Measurements from ENCODE around the gene USP51.

Gene USP51

DNA sequence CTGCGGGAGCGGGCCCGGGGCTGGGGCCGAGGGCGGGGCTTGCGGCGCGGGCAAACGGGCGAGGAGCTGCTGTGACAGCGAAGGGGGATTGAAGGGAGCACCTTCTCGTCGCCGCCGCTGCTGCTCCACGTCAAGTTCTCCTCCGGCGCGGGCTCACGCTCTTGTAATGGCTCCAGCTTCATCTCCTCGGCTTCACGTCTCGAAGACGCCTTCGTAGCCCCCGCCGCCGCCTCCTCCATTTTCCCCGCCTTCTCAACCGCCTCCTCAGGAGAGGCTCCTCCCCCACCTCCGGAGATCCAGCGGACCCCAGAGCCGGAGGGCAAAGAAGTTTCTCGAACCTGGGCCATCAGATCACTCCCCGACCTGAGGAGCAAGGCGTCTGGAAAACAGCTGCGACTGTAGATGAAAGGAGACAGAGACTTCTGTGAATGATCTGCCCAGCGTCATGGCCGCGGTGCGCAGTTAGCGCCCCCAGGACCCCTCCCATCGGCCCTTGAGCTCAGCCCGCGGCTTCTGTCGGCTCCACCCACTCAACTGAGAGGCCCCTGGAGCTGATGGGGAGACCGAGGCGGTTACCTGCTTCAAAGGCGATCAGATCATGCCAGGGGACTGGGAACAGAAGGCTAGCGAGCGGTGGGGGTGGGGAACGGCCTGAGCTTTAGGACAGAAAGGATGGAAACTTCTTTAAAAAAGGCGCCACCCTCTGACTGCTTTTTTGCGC is 895 bp downstream of the USP51 start:
- Histone ChIP-seq H3K9me3 (ENCODE audit: control insufficient read depth, low read length) (no peaks in the 10 kb centered on the region), H2AK5ac (ENCODE audit: low read length, severe bottlenecking) (no peak overlapping the region), H3K27ac (ENCODE audit: low read length, poor library complexity, severe bottlenecking) (peak overlapping the region; percentile 84), H2BK15ac (ENCODE audit: low read depth, poor library complexity, severe bottlenecking) (no peak overlapping the region), H3K9ac (ENCODE audit: low read length) (peak overlapping the region; percentile 99), H3K14ac (ENCODE audit: low read length in 2 of 2) (peak overlapping the region in 1 of 2 experiments; percentile 97), H4K8ac (ENCODE audit: low read length) (peak overlapping the region; percentile 54), H2BK12ac (ENCODE audit: low read length in 2 of 2) (no peak overlapping the region), H3K36me3 (ENCODE audit: control insufficient read depth in 1 of 2, insufficient read depth in 2 of 2, low read depth in 1 of 2, low read length in 2 of 2) (no peaks in the 10 kb centered on the region), H3K4me3 (ENCODE audit: insufficient read depth in 1 of 2, low read depth in 1 of 2, low read length in 2 of 2) (peak overlapping the region; percentile 74 to 89), H2BK5ac (ENCODE audit: low read depth, low read length, poor library complexity, severe bottlenecking) (no peak overlapping the region), H3K4me1 (ENCODE audit: control insufficient read depth, insufficient read depth, low read depth, low read length) (no peaks in the 10 kb centered on the region), H3K4me2 (ENCODE audit: low read length, poor library complexity, severe bottlenecking) (peak overlapping the region; percentile 70), H3K23ac (ENCODE audit: low read length in 2 of 2) (no peak overlapping the region), H3K18ac (ENCODE audit: low read depth in 1 of 2, low read length in 2 of 2) (peak overlapping the region; percentile 75 to 91), H3K27me3 (ENCODE audit: control insufficient read depth in 1 of 2, insufficient read depth in 1 of 2, low read length in 2 of 2) (peaks cover 0 to 4% of the 10 kb centered on the region in 2 experiments), H2BK120ac (ENCODE audit: low read depth, low read length) (no peak overlapping the region), H3K79me1 (replicated peaks; ENCODE audit: low read length, poor library complexity, severe bottlenecking) (no peaks in the 10 kb centered on the region), H2AFZ (ENCODE audit: low read depth, low read length) (peak overlapping the region; percentile 63), H3K4ac (ENCODE audit: low read depth in 1 of 2, low read length in 2 of 2) (peak overlapping the region in 1 of 2 experiments; percentile 61), H4K91ac (ENCODE audit: low read length) (no peak overlapping the region)
- WGBS: under 1% methylated on average over 30 of the region's 54 CpGs
- peak; percentile 64 for DNase-seq

DNA sequence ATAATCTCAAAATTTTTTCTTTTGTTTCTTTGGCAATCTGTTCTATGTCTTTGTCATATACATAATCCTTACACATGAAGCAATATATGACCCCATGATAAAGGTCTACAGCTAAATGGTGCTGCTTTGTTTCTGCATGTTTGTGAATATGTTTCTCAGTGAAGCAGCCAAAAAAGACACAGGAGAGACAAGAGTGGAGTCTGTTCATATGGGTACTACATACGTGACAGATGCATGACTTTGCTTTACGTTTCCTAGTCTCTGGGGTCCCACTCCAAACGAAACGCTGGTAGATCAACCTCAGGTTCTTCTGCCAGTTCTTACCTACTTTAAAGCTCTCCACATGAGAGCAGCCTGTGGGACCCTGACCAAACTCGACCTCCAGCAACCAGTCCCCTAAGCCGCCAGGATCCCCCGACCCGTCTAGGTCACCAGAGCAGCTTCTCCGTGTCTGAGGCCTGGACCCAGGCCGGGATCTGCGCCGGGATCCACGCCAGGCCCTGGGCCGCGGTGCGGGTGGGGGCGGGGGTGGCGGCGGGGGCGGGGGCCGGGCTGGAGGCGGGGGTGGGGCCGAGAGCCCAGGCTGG is 1.5 kb downstream of the USP51 start:
- Histone ChIP-seq H2BK15ac (ENCODE audit: low read depth, poor library complexity, severe bottlenecking) (no peak overlapping the region), H3K27ac (ENCODE audit: low read length, poor library complexity, severe bottlenecking) (no peak overlapping the region), H3K9me3 (ENCODE audit: control insufficient read depth, low read length) (no peaks in the 10 kb centered on the region), H2BK12ac (ENCODE audit: low read length in 2 of 2) (no peak overlapping the region), H3K27me3 (ENCODE audit: control insufficient read depth in 1 of 2, insufficient read depth in 1 of 2, low read length in 2 of 2) (peaks cover 0 to 8% of the 10 kb centered on the region in 2 experiments), H3K23ac (ENCODE audit: low read length in 2 of 2) (no peak overlapping the region), H3K14ac (ENCODE audit: low read length in 2 of 2) (no peak overlapping the region), H2BK120ac (ENCODE audit: low read depth, low read length) (no peak overlapping the region), H3K4me1 (ENCODE audit: control insufficient read depth, insufficient read depth, low read depth, low read length) (no peaks in the 10 kb centered on the region), H3K4ac (ENCODE audit: low read depth in 1 of 2, low read length in 2 of 2) (no peak overlapping the region), H4K91ac (ENCODE audit: low read length) (peak overlapping the region; percentile 27), H3K18ac (ENCODE audit: low read depth in 1 of 2, low read length in 2 of 2) (no peak overlapping the region), H3K9ac (ENCODE audit: low read length) (peak overlapping the region; percentile 66), H3K79me1 (replicated peaks; ENCODE audit: low read length, poor library complexity, severe bottlenecking) (no peaks in the 10 kb centered on the region), H2BK5ac (ENCODE audit: low read depth, low read length, poor library complexity, severe bottlenecking) (no peak overlapping the region), H3K36me3 (ENCODE audit: control insufficient read depth in 1 of 2, insufficient read depth in 2 of 2, low read depth in 1 of 2, low read length in 2 of 2) (no peaks in the 10 kb centered on the region), H4K8ac (ENCODE audit: low read length) (peak overlapping the region; percentile 41), H2AK5ac (ENCODE audit: low read length, severe bottlenecking) (no peak overlapping the region), H3K4me2 (ENCODE audit: low read length, poor library complexity, severe bottlenecking) (peak overlapping the region; percentile 39), H3K4me3 (ENCODE audit: insufficient read depth in 1 of 2, low read depth in 1 of 2, low read length in 2 of 2) (peak overlapping the region; percentile 47 to 89), H2AFZ (ENCODE audit: low read depth, low read length) (no peak overlapping the region)
- no peak for DNase-seq
- WGBS: 36% methylated on average over 3 of the region's 23 CpGs

DNA sequence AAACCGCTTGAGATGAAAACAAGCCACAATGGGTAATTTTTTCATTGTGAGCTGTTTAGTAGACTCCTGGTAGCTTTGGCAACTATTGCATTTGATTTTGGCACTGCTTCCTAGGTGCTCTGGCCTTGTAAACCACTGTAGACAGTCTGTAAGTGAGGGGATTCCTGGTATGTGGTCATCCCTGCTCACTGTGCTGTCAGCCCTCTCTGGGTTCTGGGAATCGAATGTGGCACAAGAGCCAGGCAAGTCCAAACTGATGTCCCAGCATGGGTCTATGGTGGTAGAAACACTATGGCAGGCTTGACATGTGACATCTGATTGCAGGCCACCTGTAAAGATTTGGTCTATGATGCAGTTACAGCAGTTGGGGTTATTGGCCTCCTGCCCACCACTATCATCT is 2.5 kb downstream of the USP51 start:
- no peak overlapping the region for H3K27ac ChIP-seq (ENCODE audit: low read length, poor library complexity, severe bottlenecking)
- H3K36me3 ChIP-seq (ENCODE audit: control insufficient read depth in 1 of 2, insufficient read depth in 2 of 2, low read depth in 1 of 2, low read length in 2 of 2): no peaks in the 10 kb centered on the region
- no peaks in the 10 kb centered on the region for H3K9me3 ChIP-seq (ENCODE audit: control insufficient read depth, low read length)
- WGBS: 100% methylated on average over 2 of the region's 2 CpGs
- H2BK120ac ChIP-seq (ENCODE audit: low read depth, low read length): no peak overlapping the region
- H2BK15ac ChIP-seq (ENCODE audit: low read depth, poor library complexity, severe bottlenecking): no peak overlapping the region
- no peak overlapping the region for H2AFZ ChIP-seq (ENCODE audit: low read depth, low read length)
- no peak overlapping the region for H3K4me3 ChIP-seq (ENCODE audit: insufficient read depth in 1 of 2, low read depth in 1 of 2, low read length in 2 of 2)
- no peak overlapping the region for H3K18ac ChIP-seq (ENCODE audit: low read depth in 1 of 2, low read length in 2 of 2)
- H3K79me1 ChIP-seq (replicated peaks; ENCODE audit: low read length, poor library complexity, severe bottlenecking): no peaks in the 10 kb centered on the region
- H2BK12ac ChIP-seq (ENCODE audit: low read length in 2 of 2): no peak overlapping the region
- H4K8ac ChIP-seq (ENCODE audit: low read length): no peak overlapping the region
- H3K4me1 ChIP-seq (ENCODE audit: control insufficient read depth, insufficient read depth, low read depth, low read length): no peaks in the 10 kb centered on the region
- H3K23ac ChIP-seq (ENCODE audit: low read length in 2 of 2): no peak overlapping the region
- no peak overlapping the region for H2AK5ac ChIP-seq (ENCODE audit: low read length, severe bottlenecking)
- no peak overlapping the region for H3K4ac ChIP-seq (ENCODE audit: low read depth in 1 of 2, low read length in 2 of 2)
- H3K9ac ChIP-seq (ENCODE audit: low read length): no peak overlapping the region
- H3K14ac ChIP-seq (ENCODE audit: low read length in 2 of 2): no peak overlapping the region
- H4K91ac ChIP-seq (ENCODE audit: low read length): no peak overlapping the region
- H2BK5ac ChIP-seq (ENCODE audit: low read depth, low read length, poor library complexity, severe bottlenecking): no peak overlapping the region
- peaks cover 0 to 8% of the 10 kb centered on the region in 2 experiments for H3K27me3 ChIP-seq (ENCODE audit: control insufficient read depth in 1 of 2, insufficient read depth in 1 of 2, low read length in 2 of 2)
- no peak overlapping the region for H3K4me2 ChIP-seq (ENCODE audit: low read length, poor library complexity, severe bottlenecking)
- DNase-seq: no peak

DNA sequence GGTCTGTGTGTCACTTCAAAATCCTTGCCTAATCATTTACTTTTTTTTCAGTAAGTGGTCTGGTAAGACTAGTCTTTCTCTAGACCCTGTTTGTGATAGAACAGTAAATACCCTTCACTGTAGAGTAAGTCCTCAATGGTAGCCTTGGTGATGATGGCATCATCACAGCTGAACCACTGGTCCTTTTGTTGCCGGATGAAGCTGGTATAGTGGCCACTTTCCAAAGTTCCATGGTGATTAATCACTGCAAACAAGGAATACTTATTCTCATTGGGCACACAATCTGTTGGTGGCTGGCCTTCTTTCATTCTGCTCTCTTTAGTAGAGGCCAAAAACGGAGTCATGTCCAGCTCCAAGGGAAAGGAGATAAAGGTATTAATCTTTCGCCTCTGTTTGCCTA is 2.9 kb downstream of the USP51 start:
- WGBS: 90% methylated on average over 3 of the region's 3 CpGs
- H2BK15ac ChIP-seq (ENCODE audit: low read depth, poor library complexity, severe bottlenecking): no peak overlapping the region
- no peak overlapping the region for H3K27ac ChIP-seq (ENCODE audit: low read length, poor library complexity, severe bottlenecking)
- H2BK12ac ChIP-seq (ENCODE audit: low read length in 2 of 2): no peak overlapping the region
- no peaks in the 10 kb centered on the region for H3K4me1 ChIP-seq (ENCODE audit: control insufficient read depth, insufficient read depth, low read depth, low read length)
- H3K79me1 ChIP-seq (replicated peaks; ENCODE audit: low read length, poor library complexity, severe bottlenecking): no peaks in the 10 kb centered on the region
- no peak overlapping the region for H3K9ac ChIP-seq (ENCODE audit: low read length)
- H4K91ac ChIP-seq (ENCODE audit: low read length): no peak overlapping the region
- H3K36me3 ChIP-seq (ENCODE audit: control insufficient read depth in 1 of 2, insufficient read depth in 2 of 2, low read depth in 1 of 2, low read length in 2 of 2): no peaks in the 10 kb centered on the region
- H2BK5ac ChIP-seq (ENCODE audit: low read depth, low read length, poor library complexity, severe bottlenecking): no peak overlapping the region
- H3K27me3 ChIP-seq (ENCODE audit: control insufficient read depth in 1 of 2, insufficient read depth in 1 of 2, low read length in 2 of 2): peaks cover 0 to 8% of the 10 kb centered on the region in 2 experiments
- H3K4me3 ChIP-seq (ENCODE audit: insufficient read depth in 1 of 2, low read depth in 1 of 2, low read length in 2 of 2): no peak overlapping the region
- H2AK5ac ChIP-seq (ENCODE audit: low read length, severe bottlenecking): no peak overlapping the region
- no peak overlapping the region for H3K4me2 ChIP-seq (ENCODE audit: low read length, poor library complexity, severe bottlenecking)
- H3K9me3 ChIP-seq (ENCODE audit: control insufficient read depth, low read length): no peaks in the 10 kb centered on the region
- no peak for DNase-seq
- H2BK120ac ChIP-seq (ENCODE audit: low read depth, low read length): no peak overlapping the region
- H2AFZ ChIP-seq (ENCODE audit: low read depth, low read length): no peak overlapping the region
- no peak overlapping the region for H3K23ac ChIP-seq (ENCODE audit: low read length in 2 of 2)
- no peak overlapping the region for H3K4ac ChIP-seq (ENCODE audit: low read depth in 1 of 2, low read length in 2 of 2)
- no peak overlapping the region for H3K18ac ChIP-seq (ENCODE audit: low read depth in 1 of 2, low read length in 2 of 2)
- H4K8ac ChIP-seq (ENCODE audit: low read length): no peak overlapping the region
- H3K14ac ChIP-seq (ENCODE audit: low read length in 2 of 2): no peak overlapping the region
